KOPT-K1 (cell line): ENCODE results near the gene SMAD3.

ENCODE experiments used
- H3K27ac ChIP-seq: fragments of 200-600 bp; sonication (generic); 2 replicates; pipeline ENCODE4 v1.5.1; 2016; ENCODE audit warnings: antibody characterized with exemption, mild to moderate bottlenecking, low read depth, low read length; ENCODE audit not compliant: poor library complexity, severe bottlenecking
- H3K36me3 ChIP-seq: fragments of 200-600 bp; sonication (generic); 2 replicates; pipeline ENCODE4 v1.5.1; 2017; ENCODE audit warnings: antibody characterized with exemption, mild to moderate bottlenecking, low read length, moderate library complexity; ENCODE audit not compliant: insufficient read depth
- H3K9me3 ChIP-seq: fragments of 200-600 bp; sonication (generic); 2 replicates; pipeline ENCODE4 v1.5.1; 2017; ENCODE audit warnings: antibody characterized with exemption, low read length, mild to moderate bottlenecking; ENCODE audit not compliant: insufficient read depth, poor library complexity, severe bottlenecking

Gene SMAD3

DNA sequence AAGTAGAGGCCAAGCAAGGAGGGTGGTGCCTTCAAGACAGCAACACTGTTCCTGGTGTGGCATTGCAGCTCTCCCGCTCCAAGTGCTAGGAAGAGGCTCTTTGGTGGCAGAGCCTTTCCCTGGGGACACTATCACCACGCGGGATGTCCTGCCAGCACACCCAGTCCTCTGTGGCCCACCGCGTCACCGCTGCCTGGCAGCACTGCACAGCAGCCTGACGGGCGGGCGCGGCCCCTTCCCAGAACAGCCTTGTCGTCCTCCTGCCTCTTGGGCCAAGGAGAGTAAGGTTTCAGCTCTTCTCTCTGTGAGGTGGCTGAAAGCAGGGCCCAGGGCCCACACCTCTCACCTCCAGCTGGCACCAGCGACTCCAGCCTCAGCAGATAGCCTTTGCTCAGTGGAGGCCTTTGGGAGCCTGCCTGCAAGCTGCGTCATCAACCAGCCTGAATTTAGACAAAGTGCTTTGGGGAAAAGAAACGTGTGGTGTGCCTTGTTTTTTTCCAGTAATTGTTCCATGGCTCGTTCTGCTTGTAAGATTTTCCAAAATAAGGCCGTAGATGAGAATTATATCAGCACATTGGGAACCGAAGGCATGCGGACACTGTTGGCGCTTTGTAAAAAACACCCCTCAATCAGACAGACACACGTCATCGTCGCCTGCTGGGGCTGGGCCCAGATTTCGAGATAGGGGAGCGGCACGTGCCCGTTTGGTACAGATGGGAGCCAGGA is 124.1 kb downstream of the SMAD3 start:
- H3K36me3 ChIP-seq = peaks cover 18% of the 10 kb centered on the region
- no peaks in the 10 kb centered on the region for H3K9me3 ChIP-seq
- H3K27ac ChIP-seq = no peak overlapping the region

DNA sequence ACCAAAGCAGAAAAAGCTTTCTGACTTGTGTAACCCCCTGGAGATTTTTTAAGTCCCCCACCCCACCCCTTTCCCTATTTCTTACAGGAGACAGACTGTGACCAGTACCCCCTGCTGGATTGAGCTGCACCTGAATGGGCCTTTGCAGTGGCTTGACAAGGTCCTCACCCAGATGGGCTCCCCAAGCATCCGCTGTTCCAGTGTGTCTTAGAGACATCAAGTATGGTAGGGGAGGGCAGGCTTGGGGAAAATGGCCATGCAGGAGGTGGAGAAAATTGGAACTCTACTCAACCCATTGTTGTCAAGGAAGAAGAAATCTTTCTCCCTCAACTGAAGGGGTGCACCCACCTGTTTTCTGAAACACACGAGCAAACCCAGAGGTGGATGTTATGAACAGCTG is 124.9 kb downstream of the SMAD3 start:
- no peak overlapping the region for H3K27ac ChIP-seq
- no peaks in the 10 kb centered on the region for H3K9me3 ChIP-seq
- peaks cover 23% of the 10 kb centered on the region for H3K36me3 ChIP-seq

DNA sequence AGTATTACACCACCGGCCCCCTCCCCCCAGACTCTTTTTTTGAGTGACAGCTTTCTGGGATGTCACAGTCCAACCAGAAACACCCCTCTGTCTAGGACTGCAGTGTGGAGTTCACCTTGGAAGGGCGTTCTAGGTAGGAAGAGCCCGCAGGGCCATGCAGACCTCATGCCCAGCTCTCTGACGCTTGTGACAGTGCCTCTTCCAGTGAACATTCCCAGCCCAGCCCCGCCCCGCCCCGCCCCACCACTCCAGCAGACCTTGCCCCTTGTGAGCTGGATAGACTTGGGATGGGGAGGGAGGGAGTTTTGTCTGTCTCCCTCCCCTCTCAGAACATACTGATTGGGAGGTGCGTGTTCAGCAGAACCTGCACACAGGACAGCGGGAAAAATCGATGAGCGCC is 125.4 kb downstream of the SMAD3 start:
- Histone ChIP-seq H3K9me3 (no peaks in the 10 kb centered on the region), H3K36me3 (peaks cover 28% of the 10 kb centered on the region), H3K27ac (no peak overlapping the region)

DNA sequence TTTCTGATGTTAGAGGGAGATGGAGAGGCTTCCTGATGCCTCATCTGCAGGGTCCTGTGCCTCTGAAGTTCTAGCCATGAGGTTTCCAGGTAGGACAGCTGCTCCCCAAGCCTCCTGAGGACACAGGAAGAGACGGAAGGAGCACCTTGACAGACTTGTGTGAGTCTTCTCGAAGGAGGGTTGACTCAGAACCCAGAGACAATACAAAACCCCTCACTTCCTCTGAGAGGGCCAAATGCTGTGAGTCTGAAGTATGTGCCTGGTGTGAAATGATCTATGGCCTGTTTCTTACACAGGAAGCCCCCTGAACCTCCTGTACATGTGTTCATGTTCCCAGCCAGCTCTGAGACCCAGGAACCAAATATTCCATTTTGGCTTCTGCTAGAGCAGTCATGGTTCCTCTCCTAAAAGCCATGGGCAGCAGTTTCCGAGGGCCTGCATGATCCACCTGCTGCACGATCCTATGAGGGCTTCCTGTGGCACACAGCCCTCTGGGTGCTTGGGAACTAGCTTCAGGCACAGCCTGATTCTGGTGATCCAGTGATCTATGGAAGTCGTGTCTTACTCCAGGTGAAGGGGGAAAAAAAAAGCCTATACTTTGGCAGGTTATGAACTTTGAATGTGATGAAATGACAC is 126.9 kb downstream of the SMAD3 start:
- Histone ChIP-seq H3K9me3 (no peaks in the 10 kb centered on the region), H3K27ac (no peak overlapping the region), H3K36me3 (peaks cover 32% of the 10 kb centered on the region)

DNA sequence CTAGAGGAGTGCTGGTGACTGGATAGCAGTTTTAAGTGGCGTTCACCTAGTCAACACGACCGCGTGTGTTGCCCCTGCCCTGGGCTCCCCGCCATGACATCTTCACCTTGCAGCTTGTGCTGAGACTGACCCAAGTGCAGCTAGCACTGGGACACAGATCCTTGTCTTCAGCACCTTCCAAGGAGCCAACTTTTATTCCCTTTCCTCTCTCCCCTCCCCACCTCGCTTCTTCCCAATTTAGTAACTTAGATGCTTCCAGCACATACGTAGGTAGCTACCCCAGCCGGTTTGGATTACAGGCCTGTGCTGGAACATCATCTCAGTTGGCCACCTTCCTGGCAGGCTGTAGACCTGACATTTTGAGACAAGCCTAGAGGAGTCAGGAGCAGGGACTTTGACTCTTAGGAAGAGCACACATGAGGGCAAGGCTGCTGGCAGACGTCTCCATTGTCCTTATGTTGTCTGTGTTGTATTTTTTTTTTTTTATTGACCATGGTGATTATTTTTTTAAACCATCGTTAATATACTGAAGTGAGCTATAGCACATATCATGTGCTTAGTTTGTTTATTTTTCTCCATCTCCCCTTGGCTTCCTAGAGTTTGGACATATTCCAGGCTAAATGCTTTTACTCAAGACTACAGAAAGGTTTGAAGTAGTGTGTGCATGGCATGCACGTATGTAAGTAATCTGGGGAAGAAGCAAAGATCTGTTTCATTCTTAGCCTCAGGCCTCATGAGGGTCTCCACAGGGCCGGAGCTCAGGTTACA is 128.0 kb downstream of the SMAD3 start:
- no peak overlapping the region for H3K27ac ChIP-seq
- peaks cover 32% of the 10 kb centered on the region for H3K36me3 ChIP-seq

DNA sequence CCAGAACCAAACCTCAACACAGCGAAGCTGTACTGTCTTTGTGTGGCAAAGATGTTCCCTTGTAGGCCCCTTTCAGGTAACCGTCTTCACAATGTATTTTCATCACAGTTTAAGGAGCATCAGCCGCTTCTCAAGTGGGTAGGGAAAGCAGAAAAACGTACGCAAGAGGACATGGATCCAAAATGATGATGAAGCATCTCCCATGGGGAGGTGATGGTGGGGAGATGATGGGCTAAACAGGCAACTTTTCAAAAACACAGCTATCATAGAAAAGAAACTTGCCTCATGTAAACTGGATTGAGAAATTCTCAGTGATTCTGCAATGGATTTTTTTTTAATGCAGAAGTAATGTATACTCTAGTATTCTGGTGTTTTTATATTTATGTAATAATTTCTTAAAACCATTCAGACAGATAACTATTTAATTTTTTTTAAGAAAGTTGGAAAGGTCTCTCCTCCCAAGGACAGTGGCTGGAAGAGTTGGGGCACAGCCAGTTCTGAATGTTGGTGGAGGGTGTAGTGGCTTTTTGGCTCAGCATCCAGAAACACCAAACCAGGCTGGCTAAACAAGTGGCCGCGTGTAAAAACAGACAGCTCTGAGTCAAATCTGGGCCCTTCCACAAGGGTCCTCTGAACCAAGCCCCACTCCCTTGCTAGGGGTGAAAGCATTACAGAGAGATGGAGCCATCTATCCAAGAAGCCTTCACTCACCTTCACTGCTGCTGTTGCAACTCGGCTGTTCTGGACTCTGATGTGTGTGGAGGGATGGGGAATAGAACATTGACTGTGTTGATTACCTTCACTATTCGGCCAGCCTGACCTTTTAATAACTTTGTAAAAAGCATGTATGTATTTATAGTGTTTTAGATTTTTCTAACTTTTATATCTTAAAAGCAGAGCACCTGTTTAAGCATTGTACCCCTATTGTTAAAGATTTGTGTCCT is 129.0 kb downstream of the SMAD3 start:
- no peaks in the 10 kb centered on the region for H3K9me3 ChIP-seq
- peaks cover 35% of the 10 kb centered on the region for H3K36me3 ChIP-seq
- H3K27ac ChIP-seq = no peak overlapping the region

More for the DNA sequence above, 128.0 kb downstream of the SMAD3 start:
- H3K9me3 ChIP-seq = no peaks in the 10 kb centered on the region

DNA sequence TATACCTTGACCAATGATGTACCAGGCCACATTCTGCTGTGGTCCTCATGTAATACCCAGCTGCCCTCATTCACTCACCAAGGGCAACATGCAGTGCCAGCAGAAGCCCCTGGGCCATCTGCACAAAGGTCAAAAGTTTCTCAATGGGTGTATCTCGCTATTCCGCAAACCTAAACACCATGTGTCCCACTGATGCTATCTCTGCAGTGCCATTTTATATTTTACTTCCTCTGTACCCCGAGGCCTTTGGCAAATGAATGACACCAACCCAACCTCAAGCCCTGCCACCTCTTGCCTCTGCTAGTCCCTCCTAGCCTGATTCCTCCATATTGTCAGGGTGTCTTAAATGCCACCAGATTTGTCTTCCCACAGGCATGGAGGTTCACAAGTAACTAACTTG is 129.9 kb downstream of the SMAD3 start:
- no peak overlapping the region for H3K27ac ChIP-seq
- peaks cover 43% of the 10 kb centered on the region for H3K36me3 ChIP-seq
- no peaks in the 10 kb centered on the region for H3K9me3 ChIP-seq

DNA sequence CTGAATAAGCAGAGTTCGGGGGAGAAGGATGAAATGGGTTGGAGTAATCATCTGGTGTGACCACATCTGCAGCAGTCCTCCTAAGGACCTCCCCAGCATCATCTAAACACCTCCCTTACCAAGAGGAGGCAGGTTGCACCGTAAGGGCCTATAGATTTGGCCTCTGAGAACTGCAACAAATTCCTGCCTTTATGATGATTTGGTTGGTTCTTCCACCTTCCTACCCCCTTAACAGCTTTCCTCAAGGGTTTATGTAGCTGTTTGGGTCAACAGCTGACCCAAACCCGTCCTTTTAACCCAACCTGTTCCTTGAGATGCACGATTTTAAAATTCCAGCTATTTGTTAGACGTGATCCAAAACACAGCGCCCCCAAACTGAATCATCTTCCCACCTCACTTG is 130.8 kb downstream of the SMAD3 start:
- no peak overlapping the region for H3K27ac ChIP-seq
- H3K9me3 ChIP-seq = no peaks in the 10 kb centered on the region
- peaks cover 52% of the 10 kb centered on the region for H3K36me3 ChIP-seq

DNA sequence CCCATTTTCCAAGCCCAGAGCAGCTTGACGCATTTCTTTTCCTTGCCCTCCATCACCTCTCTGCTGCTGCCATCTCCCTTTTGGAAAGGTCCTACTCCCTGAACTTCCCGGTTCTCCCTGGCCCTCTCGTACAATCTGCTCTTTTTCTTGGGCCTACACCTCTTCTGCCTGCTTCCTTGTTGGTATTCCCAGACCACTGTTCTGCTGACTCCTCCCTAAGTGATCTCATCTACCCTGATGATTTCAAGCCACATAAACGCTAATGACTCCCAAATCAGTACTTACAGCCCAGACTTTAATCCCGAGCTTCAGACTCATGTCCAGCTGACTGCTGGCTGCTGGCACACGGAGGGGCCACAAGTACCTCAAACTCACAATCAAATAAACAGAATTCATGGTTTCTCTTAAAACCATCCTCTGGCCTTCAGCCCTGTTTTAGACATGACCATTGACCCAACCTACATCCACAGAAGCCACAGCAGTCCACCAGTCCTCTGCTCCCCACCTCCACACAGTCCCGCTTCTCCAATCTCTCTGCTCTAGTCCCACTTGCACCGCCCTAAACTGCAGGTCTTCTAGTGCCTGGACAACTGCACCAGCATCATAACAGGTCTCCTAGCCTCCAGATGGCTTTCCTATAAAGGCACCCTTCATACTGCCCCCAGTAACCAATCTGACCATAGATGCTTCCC is 131.4 kb downstream of the SMAD3 start:
- Histone ChIP-seq H3K9me3 (no peaks in the 10 kb centered on the region), H3K36me3 (peaks cover 58% of the 10 kb centered on the region), H3K27ac (no peak overlapping the region)

DNA sequence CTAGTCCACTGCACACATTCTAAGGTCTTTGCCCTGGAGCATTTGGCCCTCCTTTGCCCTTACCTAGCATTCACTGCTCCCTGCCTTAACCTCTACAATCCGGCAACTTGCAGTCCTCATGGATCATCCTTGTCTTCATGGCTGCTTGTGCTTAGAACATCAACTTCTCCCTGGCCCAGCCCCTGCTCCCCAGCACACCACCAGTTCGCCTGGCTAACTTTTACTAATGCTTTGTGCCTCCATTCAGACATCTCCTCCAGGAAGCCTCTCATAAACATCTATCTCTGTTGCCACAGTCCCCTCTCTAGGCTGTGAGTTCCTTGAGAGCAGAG is 131.9 kb downstream of the SMAD3 start:
- Histone ChIP-seq H3K36me3 (peaks cover 63% of the 10 kb centered on the region), H3K27ac (no peak overlapping the region), H3K9me3 (no peaks in the 10 kb centered on the region)

DNA sequence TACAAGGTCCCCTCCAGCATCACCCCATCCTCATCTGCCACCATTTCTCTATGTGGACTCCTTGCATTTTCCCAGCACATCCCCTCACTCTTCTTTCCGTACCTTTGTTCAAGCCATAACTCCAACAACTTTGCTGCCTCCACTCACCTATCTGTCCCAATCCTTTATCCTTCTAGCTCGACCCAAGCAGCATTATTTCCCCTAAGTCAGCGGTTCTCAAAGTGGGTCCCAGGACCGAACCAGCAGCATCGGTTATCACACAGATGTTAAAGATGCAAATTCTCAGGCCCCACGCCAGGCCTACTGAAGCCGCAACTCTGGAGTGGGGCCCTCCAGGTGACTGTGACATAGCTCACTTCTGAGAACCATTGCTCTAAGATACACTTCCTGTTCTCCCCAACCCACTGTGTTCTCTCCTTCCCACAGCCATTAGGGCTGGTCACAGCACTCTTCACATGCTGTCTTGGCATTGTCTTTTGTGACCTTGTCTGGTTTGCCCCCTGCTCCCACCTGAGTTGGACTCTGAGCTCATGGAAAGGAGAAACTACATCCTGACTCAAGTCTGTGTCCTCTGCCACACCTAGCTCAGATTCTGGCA is 132.9 kb downstream of the SMAD3 start:
- no peaks in the 10 kb centered on the region for H3K9me3 ChIP-seq
- peaks cover 64% of the 10 kb centered on the region for H3K36me3 ChIP-seq
- H3K27ac ChIP-seq = peak overlapping the region; percentile 65

DNA sequence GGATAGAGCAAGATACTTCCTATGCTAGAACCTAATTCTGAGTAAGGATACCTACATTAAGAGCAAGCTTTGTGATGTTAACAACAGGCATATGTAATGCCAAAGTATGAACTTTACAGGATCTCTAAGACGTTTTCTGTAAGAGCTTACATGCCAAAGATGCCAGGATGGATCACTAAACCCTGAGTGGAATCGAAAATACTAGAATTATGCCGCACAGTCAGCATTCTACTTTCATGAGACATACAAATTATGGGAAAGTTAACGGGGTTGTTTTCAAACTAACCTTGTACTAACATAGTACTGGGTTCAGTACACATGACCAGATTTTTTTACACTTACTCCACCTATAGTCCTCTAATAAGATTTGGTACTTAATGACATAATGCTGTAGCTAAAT is 134.0 kb downstream of the SMAD3 start:
- Histone ChIP-seq H3K9me3 (no peaks in the 10 kb centered on the region), H3K36me3 (peaks cover 65% of the 10 kb centered on the region), H3K27ac (no peak overlapping the region)

DNA sequence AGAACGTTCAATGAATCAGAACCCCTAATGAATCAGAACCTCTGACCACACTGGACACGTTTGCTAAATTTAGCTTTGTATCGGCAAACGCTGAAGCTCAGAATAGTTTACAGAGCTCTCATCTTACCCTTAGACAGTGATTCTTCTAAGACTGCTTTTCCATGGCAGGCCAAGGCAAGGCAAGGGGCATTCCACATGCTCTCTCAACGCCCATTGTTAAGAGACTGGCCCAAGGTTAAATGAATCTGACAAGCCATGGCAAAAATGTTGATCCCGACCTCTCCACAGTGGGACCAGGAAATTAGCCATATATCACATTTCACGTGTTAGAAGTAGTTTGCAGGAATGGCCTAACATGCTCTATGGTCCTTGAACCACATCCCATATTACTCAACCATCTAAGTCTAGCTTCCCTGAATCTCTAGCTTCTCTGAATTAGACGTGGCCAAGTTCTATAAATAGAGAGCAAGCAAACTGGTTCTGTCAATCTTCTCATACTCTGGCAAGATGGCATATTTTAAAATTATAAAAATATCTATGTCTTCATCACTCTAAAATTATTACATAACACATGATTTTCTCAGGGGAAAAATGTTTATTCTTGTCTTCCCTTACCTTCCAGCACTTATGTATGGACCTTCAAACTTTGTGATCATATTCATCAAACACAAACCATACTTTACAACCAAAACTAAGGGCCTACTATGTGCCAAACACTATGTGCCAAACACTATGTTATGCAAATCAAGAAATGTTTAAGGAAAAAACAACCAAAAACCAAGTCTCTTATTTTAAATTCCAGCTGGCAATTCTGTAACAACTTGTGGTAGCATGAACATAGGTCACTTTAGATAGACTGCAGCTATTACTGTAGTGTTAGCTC is 134.7 kb downstream of the SMAD3 start:
- Histone ChIP-seq H3K27ac (no peak overlapping the region), H3K36me3 (peaks cover 61% of the 10 kb centered on the region)

More for the DNA sequence above, 134.7 kb downstream of the SMAD3 start:
- H3K9me3 ChIP-seq = no peaks in the 10 kb centered on the region
